HepG2 (cell line): ENCODE results near the gene PCSK6. TPM values are rescaled to one million over a fixed set of nuclear protein-coding genes. Genes with fewer than 3 reads are reported as not detected.

Experiments used
- ATAC-seq: fragments of 200-7000 bp; cut with Tn5 transposase; 3 replicates; pipeline ENCODE4 v1.9.1; 2020; ENCODE audit warnings: mild to moderate bottlenecking, moderate library complexity
- BruUV-seq: library from RNA; stranded (reverse); fragments of 400-500 nt; replicated peaks from 2 replicates; lab custom pipeline; 2021; lab: Mats Ljungman, UMichigan
- CTCF ChIA-PET: fragments of 300-600 bp; formaldehyde crosslinking; extraction: SDS; loops from one replicate; lab custom pipeline; 2021; ENCODE audit warnings: low total read pairs, inconsistent platforms, low intra/inter-chr PET ratio; lab: Yijun Ruan, JAX
- POLR2A ChIA-PET: fragments of 350-600 bp; sonication (Branson Sonifier 250); formaldehyde crosslinking; loops from one replicate; lab custom pipeline; 2020; ENCODE audit warnings: antibody characterized with exemption, inconsistent platforms; lab: Yijun Ruan, JAX
- DNase-seq: peaks from one replicate; pipeline ENCODE4 v3.0.0-alpha.2; 2015; ENCODE audit warnings: low spot score
- FAIRE-seq: peaks from 3 replicates; lab custom pipeline; 2011; peaks lifted over from hg19 to GRCh38; lab: Jason Lieb, UNC
- H2AFZ ChIP-seq: one replicate; pipeline ENCODE4 v1.6.1; 2011; ENCODE audit warnings: low read length, inconsistent platforms
- H3K27ac ChIP-seq: fragments of 300-600 bp; 3 replicates; pipeline ENCODE4 v1.8.0; 2011; ENCODE audit warnings: mixed run types, mild to moderate bottlenecking, mixed read lengths, low read length, inconsistent platforms; ENCODE audit not compliant: insufficient read depth; ENCODE audit errors: extremely low read length
- H3K27me3 ChIP-seq, 2 experiments: fragments of 200-600 bp in 1 of 2; 2 replicates in 1 of 2; 3 replicates in 1 of 2; pipeline versions ENCODE4 v1.6.0 to v1.8.0; 2011; ENCODE audit warnings: low read length in 2 of 2, mild to moderate bottlenecking in 2 of 2, moderate library complexity in 2 of 2, inconsistent platforms in 1 of 2; ENCODE audit not compliant: insufficient read depth in 2 of 2, control insufficient read depth in 1 of 2
- H3K36me3 ChIP-seq, 2 experiments: fragments of 200-600 bp in 1 of 2; replicated peaks in 1 of 2; 2 replicates in 1 of 2; 3 replicates in 1 of 2; pipeline versions ENCODE4 v1.5.1 to v1.8.0; 2011; ENCODE audit warnings: low read length in 2 of 2, inconsistent platforms in 1 of 2; ENCODE audit not compliant: insufficient read depth in 2 of 2, control insufficient read depth in 1 of 2
- H3K4me1 ChIP-seq: 2 replicates; pipeline ENCODE4 v1.5.1; 2012; ENCODE audit warnings: low read length, inconsistent platforms; ENCODE audit not compliant: insufficient read depth
- H3K4me2 ChIP-seq: 2 replicates; pipeline ENCODE4 v1.6.0; 2011; ENCODE audit warnings: low read depth, low read length, inconsistent platforms
- H3K4me3 ChIP-seq, 3 experiments: fragments of 200-600 bp in 1 of 3; sonication (generic), shearing (Covaris generic) in 1 of 3; replicated peaks in 1 of 3; 2 replicates each; pipeline ENCODE4 v1.5.1; 2011 to 2016; ENCODE audit warnings: low read length in 3 of 3, inconsistent platforms in 2 of 3, low read depth in 2 of 3, mild to moderate bottlenecking in 2 of 3, control low read depth in 1 of 3, mixed read lengths in 1 of 3; ENCODE audit not compliant: insufficient read depth in 1 of 3
- H3K79me2 ChIP-seq: one replicate; pipeline ENCODE4 v1.6.1; 2011; ENCODE audit warnings: low read length, inconsistent platforms; ENCODE audit not compliant: insufficient read depth
- H3K9ac ChIP-seq: 2 replicates; pipeline ENCODE4 v1.6.0; 2011; ENCODE audit warnings: mild to moderate bottlenecking, low read depth, low read length, inconsistent platforms; ENCODE audit not compliant: insufficient read depth
- H3K9me3 ChIP-seq: 2 replicates; pipeline ENCODE4 v1.5.1; 2012; ENCODE audit warnings: mild to moderate bottlenecking, low read length
- H4K20me1 ChIP-seq: 2 replicates; pipeline ENCODE4 v1.6.0; 2011; ENCODE audit warnings: inconsistent platforms, mild to moderate bottlenecking, low read length, moderate library complexity; ENCODE audit not compliant: insufficient read depth
- CEBPB ChIP-seq: IDR thresholded peaks from 2 replicates; pipeline ENCODE4 v1.6.1; 2011; ENCODE audit warnings: low read depth, low read length, improper control_type of control experiment, borderline replicate concordance
- ELF3 ChIP-seq: IDR thresholded peaks from 2 replicates; pipeline ENCODE4 v1.6.1; 2016; ENCODE audit warnings: missing genetic modification reagents, missing compliant biosample characterization
- FOXA3 ChIP-seq: IDR thresholded peaks from 2 replicates; pipeline ENCODE4 v1.6.1; 2016; ENCODE audit warnings: missing genetic modification reagents, missing compliant biosample characterization
- FOXP1 ChIP-seq, 2 experiments: fragments of 450-650 bp in 1 of 2; IDR thresholded peaks; 2 replicates each; pipeline ENCODE4 v1.6.1; 2017 to 2018; ENCODE audit warnings: antibody characterized with exemption in 1 of 2
- GATAD1 ChIP-seq: IDR thresholded peaks from 2 replicates; pipeline ENCODE4 v1.6.1; 2016; ENCODE audit warnings: missing genetic modification reagents, missing compliant biosample characterization
- GATAD2A ChIP-seq: IDR thresholded peaks from 2 replicates; pipeline ENCODE4 v1.6.1; 2016
- MED1 ChIP-seq: sonication (generic); formaldehyde crosslinking; IDR thresholded peaks from 2 replicates; pipeline ENCODE4 v1.4.0; 2020; ENCODE audit warnings: missing genetic modification reagents
- NCOA2 ChIP-seq: sonication (generic); formaldehyde crosslinking; IDR thresholded peaks from 2 replicates; pipeline ENCODE4 v1.8.0; 2022; ENCODE audit warnings: inconsistent platforms
- NONO ChIP-seq, 2 experiments: fragments of 450-650 bp in 1 of 2; sonication (generic) in 1 of 2; formaldehyde crosslinking in 1 of 2; IDR thresholded peaks in 1 of 2; conservative IDR thresholded peaks in 1 of 2; 2 replicates each; pipeline versions ENCODE4 v1.6.1 to v1.8.0; 2017 to 2022; ENCODE audit warnings: mild to moderate bottlenecking in 1 of 2, missing genetic modification reagents in 1 of 2, moderate library complexity in 1 of 2
- SMAD3 ChIP-seq: sonication (generic); formaldehyde crosslinking; IDR thresholded peaks from 2 replicates; pipeline ENCODE4 v1.4.0; 2020; ENCODE audit warnings: missing genetic modification reagents
- TAF1 ChIP-seq: sonication (generic); formaldehyde crosslinking; IDR thresholded peaks from 2 replicates; pipeline ENCODE4 v1.4.0; 2020; ENCODE audit warnings: missing genetic modification reagents
- ZFY ChIP-seq: sonication (generic); formaldehyde crosslinking; IDR thresholded peaks from 2 replicates; pipeline ENCODE4 v1.4.0; 2020; ENCODE audit warnings: missing genetic modification reagents
- WGBS: methylation state at CpG from one replicate; pipeline ENCODE4 v1.1.6; 2017; ENCODE audit warnings: low lambda C conversion rate; 5-methylcytosine and 5-hydroxymethylcytosine counted together
- in situ Hi-C: cut with HindIII; loops from 2 replicates; pipeline ENCODE4 v1.10.0; 2017; ENCODE audit warnings: low pct_unique_long_range_greater_than_20kb; ENCODE audit not compliant: extremely low pct_ligation_motif_present
- intact Hi-C: fragments of 100-400 bp; cut with micrococcal nuclease; formaldehyde crosslinking; loops from one replicate; pipeline ENCODE4 v1.10.0; 2022; ENCODE audit not compliant: unreplicated experiment
- polyA plus RNA-seq, 8 experiments: library from polyadenylated mRNA; depleted of rRNA in 3 of 8; stranded (reverse) in 7 of 8; unstranded in 1 of 8; fragments of >200 nt; fragmentation: Illumina TruSeq in 4 of 8; extraction: Trizol in 4 of 8; gene quantifications; 2 replicates each; pipeline versions ENCODE4 v1.2.1 to v1.2.3, GENCODE V29; 2011 to 2016; ENCODE audit warnings: low read depth in 4 of 8, missing spikeins in 1 of 8, mixed read lengths in 1 of 8; ENCODE audit not compliant: insufficient read depth in 1 of 8
- total RNA-seq, 5 experiments: library from RNA; depleted of rRNA; stranded (reverse); fragments of >200 nt; fragmentation: Illumina TruSeq; extraction: Trizol; gene quantifications; 2 replicates each; pipeline ENCODE4 v1.2.3, GENCODE V29; 2016; ENCODE audit warnings: low read depth in 1 of 5
- TF ChIP-seq, protein P1 (sequence below): sonication (generic); formaldehyde crosslinking; IDR thresholded peaks from 2 replicates; pipeline ENCODE4 v1.4.0; 2020; ENCODE audit warnings: missing genetic modification reagents
- TF ChIP-seq, protein P2 (sequence below): IDR thresholded peaks from 2 replicates; pipeline ENCODE4 v1.4.0; 2020; ENCODE audit warnings: mild to moderate bottlenecking, missing genetic modification reagents
- TF ChIP-seq, protein P3 (sequence below): sonication (generic); formaldehyde crosslinking; IDR thresholded peaks from 2 replicates; pipeline ENCODE4 v1.4.0; 2020; ENCODE audit warnings: missing genetic modification reagents, borderline replicate concordance

Gene PCSK6
- total and polyA plus RNA-seq, 2 of the 13 experiments (the other 11 are each of a cell fraction or from before 2014, with no cell fraction given) = 56.5 to 155 TPM

DNA sequence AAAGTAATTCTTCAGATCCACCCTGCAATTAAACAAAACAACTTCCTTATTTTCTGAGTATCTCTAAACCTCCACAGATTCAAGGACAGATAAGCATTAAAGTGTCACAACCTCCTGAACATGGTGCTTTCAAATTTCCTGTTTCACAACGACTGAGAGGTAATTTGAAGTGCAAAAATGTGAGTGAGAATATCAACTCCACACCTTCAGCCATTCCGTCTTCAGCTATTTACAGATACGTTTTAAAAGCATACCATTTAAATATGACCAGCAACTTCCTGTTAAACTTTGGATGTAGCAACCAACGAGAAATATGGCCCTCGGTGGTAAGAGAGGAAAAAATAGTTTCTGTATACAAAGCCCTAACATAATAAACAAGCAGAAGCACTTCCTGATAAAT is 32.1 kb upstream of the PCSK6 start:
- H2AFZ ChIP-seq = no peak overlapping the region
- no peak for FAIRE-seq
- CTCF ChIA-PET = no interaction called here
- in situ Hi-C loops (no loop called here), intact Hi-C loops (no loop called here)
- H3K9me3 ChIP-seq = peaks cover 19% of the 10 kb centered on the region
- no peak for DNase-seq
- TF ChIP-seq, protein P1, sequence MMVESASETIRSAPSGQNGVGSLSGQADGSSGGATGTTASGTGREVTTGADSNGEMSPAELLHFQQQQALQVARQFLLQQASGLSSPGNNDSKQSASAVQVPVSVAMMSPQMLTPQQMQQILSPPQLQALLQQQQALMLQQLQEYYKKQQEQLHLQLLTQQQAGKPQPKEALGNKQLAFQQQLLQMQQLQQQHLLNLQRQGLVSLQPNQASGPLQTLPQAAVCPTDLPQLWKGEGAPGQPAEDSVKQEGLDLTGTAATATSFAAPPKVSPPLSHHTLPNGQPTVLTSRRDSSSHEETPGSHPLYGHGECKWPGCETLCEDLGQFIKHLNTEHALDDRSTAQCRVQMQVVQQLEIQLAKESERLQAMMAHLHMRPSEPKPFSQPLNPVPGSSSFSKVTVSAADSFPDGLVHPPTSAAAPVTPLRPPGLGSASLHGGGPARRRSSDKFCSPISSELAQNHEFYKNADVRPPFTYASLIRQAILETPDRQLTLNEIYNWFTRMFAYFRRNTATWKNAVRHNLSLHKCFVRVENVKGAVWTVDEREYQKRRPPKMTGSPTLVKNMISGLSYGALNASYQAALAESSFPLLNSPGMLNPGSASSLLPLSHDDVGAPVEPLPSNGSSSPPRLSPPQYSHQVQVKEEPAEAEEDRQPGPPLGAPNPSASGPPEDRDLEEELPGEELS (CRISPR knock-in tag) = 0 out of 2 replicates have a peak, but pooled peaks have one; percentile 21
- peak; percentile 73 for TF ChIP-seq MED1 (CRISPR knock-in tag)
- 0 out of 2 replicates have a peak, but pooled peaks have one; percentile 17 for TF ChIP-seq CEBPB
- peak; percentile 47 for TF ChIP-seq ELF3 (CRISPR knock-in tag)
- TF ChIP-seq SMAD3 = no peak
- no peak for TF ChIP-seq ZFY (CRISPR knock-in tag)
- no peak for TF ChIP-seq FOXP1 (IDR thresholded peaks at IDR 0.05)
- peak; percentile 44; the same call in 1 of the 2 replicates for TF ChIP-seq FOXP1 (CRISPR knock-in tag; IDR thresholded peaks at IDR 0.05)
- TF ChIP-seq NONO (IDR thresholded peaks at IDR 0.05) = no peak
- TF ChIP-seq NONO (CRISPR knock-in tag; conservative IDR thresholded peaks at IDR 0.05) = no peak
- TF ChIP-seq FOXA3 (CRISPR knock-in tag) = peak; percentile 35; the same call in 1 of the 2 replicates
- TF ChIP-seq, protein P2, sequence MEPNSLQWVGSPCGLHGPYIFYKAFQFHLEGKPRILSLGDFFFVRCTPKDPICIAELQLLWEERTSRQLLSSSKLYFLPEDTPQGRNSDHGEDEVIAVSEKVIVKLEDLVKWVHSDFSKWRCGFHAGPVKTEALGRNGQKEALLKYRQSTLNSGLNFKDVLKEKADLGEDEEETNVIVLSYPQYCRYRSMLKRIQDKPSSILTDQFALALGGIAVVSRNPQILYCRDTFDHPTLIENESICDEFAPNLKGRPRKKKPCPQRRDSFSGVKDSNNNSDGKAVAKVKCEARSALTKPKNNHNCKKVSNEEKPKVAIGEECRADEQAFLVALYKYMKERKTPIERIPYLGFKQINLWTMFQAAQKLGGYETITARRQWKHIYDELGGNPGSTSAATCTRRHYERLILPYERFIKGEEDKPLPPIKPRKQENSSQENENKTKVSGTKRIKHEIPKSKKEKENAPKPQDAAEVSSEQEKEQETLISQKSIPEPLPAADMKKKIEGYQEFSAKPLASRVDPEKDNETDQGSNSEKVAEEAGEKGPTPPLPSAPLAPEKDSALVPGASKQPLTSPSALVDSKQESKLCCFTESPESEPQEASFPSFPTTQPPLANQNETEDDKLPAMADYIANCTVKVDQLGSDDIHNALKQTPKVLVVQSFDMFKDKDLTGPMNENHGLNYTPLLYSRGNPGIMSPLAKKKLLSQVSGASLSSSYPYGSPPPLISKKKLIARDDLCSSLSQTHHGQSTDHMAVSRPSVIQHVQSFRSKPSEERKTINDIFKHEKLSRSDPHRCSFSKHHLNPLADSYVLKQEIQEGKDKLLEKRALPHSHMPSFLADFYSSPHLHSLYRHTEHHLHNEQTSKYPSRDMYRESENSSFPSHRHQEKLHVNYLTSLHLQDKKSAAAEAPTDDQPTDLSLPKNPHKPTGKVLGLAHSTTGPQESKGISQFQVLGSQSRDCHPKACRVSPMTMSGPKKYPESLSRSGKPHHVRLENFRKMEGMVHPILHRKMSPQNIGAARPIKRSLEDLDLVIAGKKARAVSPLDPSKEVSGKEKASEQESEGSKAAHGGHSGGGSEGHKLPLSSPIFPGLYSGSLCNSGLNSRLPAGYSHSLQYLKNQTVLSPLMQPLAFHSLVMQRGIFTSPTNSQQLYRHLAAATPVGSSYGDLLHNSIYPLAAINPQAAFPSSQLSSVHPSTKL (CRISPR knock-in tag) = 0 out of 2 replicates have a peak, but pooled peaks have one; percentile 13
- TF ChIP-seq NCOA2 (CRISPR knock-in tag) = peak; percentile 35; the same call in 1 of the 2 replicates
- TF ChIP-seq, protein P3, sequence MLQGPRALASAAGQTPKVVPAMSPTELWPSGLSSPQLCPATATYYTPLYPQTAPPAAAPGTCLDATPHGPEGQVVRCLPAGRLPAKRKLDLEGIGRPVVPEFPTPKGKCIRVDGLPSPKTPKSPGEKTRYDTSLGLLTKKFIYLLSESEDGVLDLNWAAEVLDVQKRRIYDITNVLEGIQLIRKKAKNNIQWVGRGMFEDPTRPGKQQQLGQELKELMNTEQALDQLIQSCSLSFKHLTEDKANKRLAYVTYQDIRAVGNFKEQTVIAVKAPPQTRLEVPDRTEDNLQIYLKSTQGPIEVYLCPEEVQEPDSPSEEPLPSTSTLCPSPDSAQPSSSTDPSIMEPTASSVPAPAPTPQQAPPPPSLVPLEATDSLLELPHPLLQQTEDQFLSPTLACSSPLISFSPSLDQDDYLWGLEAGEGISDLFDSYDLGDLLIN = no peak
- TF ChIP-seq GATAD1 (CRISPR knock-in tag) = no peak
- TF ChIP-seq GATAD2A (CRISPR knock-in tag) = 0 out of 2 replicates have a peak, but pooled peaks have one; percentile 32
- no peak for TF ChIP-seq TAF1 (CRISPR knock-in tag)
- peaks cover 57% of the 10 kb centered on the region for H3K4me1 ChIP-seq
- H3K79me2 ChIP-seq = no peaks in the 10 kb centered on the region
- H3K9ac ChIP-seq = no peak overlapping the region
- BruUV-seq = no TSS peak
- H3K36me3 ChIP-seq = no peaks in the 10 kb centered on the region
- H3K27me3 ChIP-seq = no peaks in the 10 kb centered on the region
- peak overlapping the region; percentile 17 for H3K27ac ChIP-seq
- 21% methylated on average over 5 of the region's 5 CpGs for WGBS
- ATAC-seq = no peak
- POLR2A ChIA-PET = no interaction called here
- H3K4me2 ChIP-seq = no peak overlapping the region
- H3K4me3 ChIP-seq = no peak overlapping the region
- H4K20me1 ChIP-seq = no peaks in the 10 kb centered on the region
